GM18858 (cell line): ENCODE measurements around the gene TMEM151B.
A peak's percentile ranks its signal among the peaks of the same experiment; 100 is the strongest.

Experiments
- ATAC-seq: cut with Tn5 transposase; IDR thresholded peaks from one replicate; pipeline ENCODE4 v1.9.1; 2021; ENCODE audit not compliant: unreplicated experiment

Gene TMEM151B

DNA sequence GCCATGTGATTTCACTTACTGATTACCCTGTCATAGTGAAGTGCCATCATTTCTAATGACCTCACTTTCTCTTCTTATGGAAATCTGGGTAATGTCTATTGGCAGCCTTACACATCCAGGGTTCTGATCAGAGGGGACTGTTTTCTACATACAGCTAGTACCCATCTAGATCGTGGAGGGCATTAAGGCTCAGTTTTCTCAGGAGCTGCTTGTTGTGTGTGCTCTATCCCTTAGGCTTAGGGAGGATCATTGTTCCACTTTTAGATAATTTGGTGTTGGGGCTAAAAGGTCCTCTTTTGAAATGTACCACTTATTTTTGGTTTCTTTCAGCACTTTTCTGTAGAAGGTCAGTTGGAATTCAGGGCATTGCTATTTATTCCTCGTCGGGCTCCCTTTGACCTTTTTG, 19.5 kb upstream of the TMEM151B start:
- no peak for ATAC-seq

- no peak for ATAC-seq
These were observed 18.4 kb upstream of the TMEM151B start for GRCh38 chr6:44251576-44252524.

GRCh38 chr6:44253307-44254101, 16.7 kb upstream of the TMEM151B start:
- no peak for ATAC-seq

- no peak for ATAC-seq
These were observed 15.8 kb upstream of the TMEM151B start for GRCh38 chr6:44254191-44255104.

GRCh38 chr6:44255105-44255808, 15.0 kb upstream of the TMEM151B start:
- ATAC-seq, result no peak

DNA sequence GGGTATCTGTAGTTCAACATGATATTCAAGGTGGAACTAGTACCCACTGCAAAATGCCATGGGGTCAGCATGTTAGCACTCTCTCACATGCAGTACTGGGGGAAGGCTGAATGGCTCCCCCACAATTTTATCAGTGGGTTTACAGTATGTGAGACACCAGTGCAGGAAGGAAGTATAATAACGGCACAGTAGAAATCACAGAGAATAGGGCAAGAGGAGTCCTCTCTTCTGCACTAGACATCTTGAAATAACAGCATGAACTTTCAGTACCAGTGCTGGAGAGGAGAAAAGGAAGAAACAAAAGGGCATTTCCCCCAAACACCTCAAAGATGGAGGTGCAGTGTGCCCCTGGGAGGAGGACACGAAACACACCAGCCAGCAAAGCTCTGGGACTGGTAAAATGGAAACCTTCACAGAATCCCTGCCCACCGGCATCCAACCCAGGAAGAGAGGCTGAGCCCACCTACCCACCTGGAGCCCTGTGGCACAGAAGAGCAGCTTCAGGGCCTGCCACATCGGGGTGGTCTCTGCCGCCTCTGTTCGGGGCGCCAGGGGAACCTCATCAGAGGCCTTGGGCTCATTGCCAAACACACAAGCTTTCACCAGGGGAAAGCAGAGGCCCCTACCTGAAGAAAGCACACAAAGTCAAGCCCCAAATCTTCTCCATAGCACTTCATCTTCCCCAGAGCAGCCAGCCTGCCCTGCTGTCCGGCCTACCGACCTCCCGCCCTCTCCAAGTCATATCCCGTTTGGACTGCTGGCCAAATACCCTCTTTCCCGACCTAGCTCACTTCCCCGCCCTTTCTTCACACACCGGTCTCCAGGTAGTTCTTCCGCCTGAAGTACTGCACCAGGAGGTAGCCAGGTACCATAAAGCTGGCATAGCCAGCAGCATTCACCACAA, 14.1 kb upstream of the TMEM151B start:
- no peak for ATAC-seq

DNA sequence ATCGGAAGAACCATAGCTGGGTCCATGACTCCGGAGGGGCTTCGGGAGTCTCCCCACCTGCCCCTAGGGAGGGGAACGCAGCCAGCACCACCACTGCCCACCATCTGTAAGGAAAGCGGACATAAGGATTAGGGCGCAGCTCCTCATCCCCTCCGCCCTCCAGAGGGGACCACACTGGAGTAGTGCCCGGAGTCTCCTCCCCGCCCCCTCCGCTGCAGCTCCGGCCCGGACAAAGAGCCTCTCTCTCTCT, 13.6 kb upstream of the TMEM151B start:
- ATAC-seq, result no peak

GRCh38 chr6:44257025-44257752, 13.1 kb upstream of the TMEM151B start, which contains the start of gene SLC35B2:
SLC35B2 (minus strand) TSS chr6:44257528; CDS start chr6:44257410, 118 bp downstream.
- ATAC-seq, result peak; percentile 27

DNA sequence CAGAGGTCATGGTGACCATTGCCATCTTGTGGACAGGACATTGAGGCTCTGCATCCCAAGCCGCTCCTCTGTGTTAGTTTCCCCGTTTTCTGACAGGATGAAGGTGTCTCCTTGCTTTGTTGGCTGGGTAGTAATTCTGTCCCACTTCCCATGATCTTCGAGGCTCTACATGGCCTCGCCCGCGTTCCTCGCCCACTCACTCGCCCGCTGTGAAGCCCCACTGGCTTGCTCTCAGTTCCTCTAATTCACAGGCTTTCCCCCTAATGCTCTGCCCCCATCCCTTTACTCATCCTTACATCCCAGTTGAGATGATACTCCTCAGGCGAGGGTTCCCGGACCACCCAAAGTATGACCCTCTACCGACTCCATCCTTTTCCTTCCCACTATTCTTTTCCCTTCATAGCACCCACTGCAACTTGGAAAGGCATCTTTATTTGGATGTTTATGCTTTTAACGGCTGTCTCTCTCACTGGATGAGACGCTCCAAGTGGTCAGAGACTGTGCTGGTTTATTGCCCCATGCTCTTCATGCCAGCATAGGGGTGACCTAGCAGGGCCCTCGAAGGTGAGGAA, 12.4 kb upstream of the TMEM151B start:
- no peak for ATAC-seq

- no peak for ATAC-seq
These were observed 11.9 kb upstream of the TMEM151B start for GRCh38 chr6:44258325-44258863.

DNA sequence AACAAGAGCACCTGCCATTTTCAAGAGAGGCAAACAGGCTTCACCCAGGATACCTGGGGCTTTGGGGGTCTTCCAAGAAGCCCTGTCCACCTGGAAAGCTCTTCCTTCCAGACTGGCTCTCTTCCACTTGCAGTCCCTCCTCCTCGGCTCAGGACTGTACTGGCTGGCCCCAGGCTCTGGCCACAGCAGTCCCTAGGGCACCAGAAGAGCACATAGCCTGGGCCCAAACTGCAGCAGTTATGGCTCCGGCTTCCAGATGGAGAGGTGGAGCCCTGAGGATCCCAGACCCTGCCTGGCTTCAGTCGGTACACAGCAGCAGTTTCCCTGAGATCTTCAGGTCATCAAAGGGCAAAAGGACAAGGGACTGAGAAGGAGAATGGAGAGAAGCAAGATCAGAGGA, 11.3 kb upstream of the TMEM151B start:
- ATAC-seq, result no peak

- ATAC-seq, result no peak
These were observed 10.2 kb upstream of the TMEM151B start for GRCh38 chr6:44260011-44260410.

GRCh38 chr6:44260451-44261297, 9.6 kb upstream of the TMEM151B start:
- ATAC-seq, result no peak

- no peak for ATAC-seq
These were observed 8.7 kb upstream of the TMEM151B start for GRCh38 chr6:44261581-44261980.

DNA sequence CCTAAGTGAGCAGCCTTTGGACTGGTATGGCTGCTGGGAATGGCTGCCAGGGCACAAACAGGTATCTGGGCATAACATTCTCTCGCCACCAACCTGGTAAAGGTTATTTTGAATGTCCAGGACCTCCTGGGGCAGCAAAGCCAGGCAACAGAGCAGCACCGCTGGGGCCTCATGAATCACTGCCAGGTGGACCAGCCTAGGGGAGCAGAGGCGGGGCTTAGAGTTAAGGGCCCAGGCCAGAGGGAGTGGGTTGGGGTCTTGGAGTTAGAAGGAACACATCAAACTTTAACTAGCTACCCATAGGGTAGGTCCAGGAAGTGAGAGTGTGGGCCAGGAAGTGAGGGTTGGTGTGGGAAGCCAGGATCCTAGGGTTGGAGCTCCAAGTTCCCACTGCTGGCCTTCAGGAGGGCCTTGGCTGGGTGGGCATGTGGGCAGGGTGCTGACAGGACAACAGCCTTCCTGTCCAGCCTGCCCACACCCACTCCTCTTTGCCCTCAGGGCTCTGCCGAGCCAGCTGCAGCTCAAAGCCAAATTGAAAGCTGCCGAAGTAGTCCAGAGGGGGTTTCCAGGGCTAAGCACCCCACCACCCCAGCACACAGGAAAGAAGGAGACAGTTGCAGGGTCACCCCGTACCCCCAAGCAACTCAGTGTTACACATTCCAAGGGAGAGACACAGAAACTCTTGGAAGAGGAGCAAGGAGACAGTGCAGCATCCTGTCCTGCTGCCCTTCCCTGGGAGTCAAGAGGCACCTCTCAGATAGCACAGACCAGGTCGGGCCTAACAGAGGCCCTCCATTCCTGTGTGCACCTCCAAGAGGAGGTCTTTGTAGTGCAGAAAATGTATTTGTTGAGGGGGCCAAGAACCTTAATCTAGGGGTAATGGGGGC, 7.5 kb upstream of the TMEM151B start:
- ATAC-seq, result no peak

GRCh38 chr6:44263354-44264100, 6.7 kb upstream of the TMEM151B start:
- no peak for ATAC-seq
